Prostate gland (tissue), 2 donors: Measurements from ENCODE around the gene TSSK1B. TPM values are rescaled to one million over a fixed set of nuclear protein-coding genes. Genes with fewer than 3 reads are reported as not detected.
"Not testable (repeated sequence)": the region's sequence is repeated elsewhere in the genome, so short reads cannot be mapped to it uniquely, and the experiment has no call there.

Experiments
- DNase-seq: peaks from one replicate; pipeline ENCODE4 v3.0.0-alpha.2; 2019; ENCODE audit warnings: low spot score
- H3K27ac ChIP-seq, 2 donors: fragments of 200-600 bp; sonication (generic); 2 replicates each; pipeline ENCODE4 v1.5.1; 2017 to 2019
- H3K27me3 ChIP-seq: fragments of 200-600 bp; sonication (generic); replicated peaks from 2 replicates; pipeline ENCODE4 v1.5.1; 2019; ENCODE audit not compliant: insufficient read depth
- H3K36me3 ChIP-seq, 2 donors: fragments of 200-600 bp; sonication (generic); 1 replicate in 1 of 2; 2 replicates in 1 of 2; pipeline versions ENCODE4 v1.5.1 to v1.8.1; 2017 to 2019
- H3K4me1 ChIP-seq: fragments of 200-600 bp; sonication (generic); replicated peaks from 2 replicates; pipeline ENCODE4 v1.5.1; 2019
- H3K4me3 ChIP-seq, 2 donors: fragments of 200-600 bp; sonication (generic); 2 replicates each; pipeline ENCODE4 v1.5.1; 2017 to 2019
- H3K9me3 ChIP-seq: fragments of 200-600 bp; sonication (generic); 2 replicates; pipeline ENCODE4 v1.5.1; 2017
- POLR2A ChIP-seq: fragments of 450-650 bp; IDR thresholded peaks from one replicate; pipeline ENCODE4 v1.6.1; 2016; ENCODE audit warnings: antibody characterized with exemption, mild to moderate bottlenecking
- POLR2AphosphoS5 ChIP-seq: sonication (generic); formaldehyde crosslinking; IDR thresholded peaks from one replicate; pipeline ENCODE4 v1.6.1; 2017; ENCODE audit warnings: antibody characterized with exemption
- WGBS: methylation state at CpG from one replicate; pipeline ENCODE4 v1.1.5; 2018; 5-methylcytosine and 5-hydroxymethylcytosine counted together
- intact Hi-C: fragments of 100-400 bp; cut with DNase I; formaldehyde crosslinking; loops from one replicate; pipeline ENCODE4 v1.14.2; 2022
- total RNA-seq, 2 donors: library from RNA; depleted of rRNA; stranded (reverse); fragments of >200 nt; gene quantifications; one replicate each; pipeline ENCODE4 v1.1.0, GENCODE V29; 2016
- TF ChIP-seq, protein P1 (sequence below), 4 experiments: fragments of 200-600 bp in 2 of 4; fragments of 450-650 bp in 2 of 4; sonication (generic) in 2 of 4; IDR thresholded peaks; 1 replicate in 3 of 4; 2 replicates in 1 of 4; pipeline ENCODE4 v1.5.1; 2016 to 2019; ENCODE audit warnings: antibody characterized with exemption in 4 of 4, mild to moderate bottlenecking in 2 of 4, moderate library complexity in 2 of 4

TSSK1B gene, protein sequence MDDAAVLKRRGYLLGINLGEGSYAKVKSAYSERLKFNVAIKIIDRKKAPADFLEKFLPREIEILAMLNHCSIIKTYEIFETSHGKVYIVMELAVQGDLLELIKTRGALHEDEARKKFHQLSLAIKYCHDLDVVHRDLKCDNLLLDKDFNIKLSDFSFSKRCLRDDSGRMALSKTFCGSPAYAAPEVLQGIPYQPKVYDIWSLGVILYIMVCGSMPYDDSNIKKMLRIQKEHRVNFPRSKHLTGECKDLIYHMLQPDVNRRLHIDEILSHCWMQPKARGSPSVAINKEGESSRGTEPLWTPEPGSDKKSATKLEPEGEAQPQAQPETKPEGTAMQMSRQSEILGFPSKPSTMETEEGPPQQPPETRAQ
- total RNA-seq = 1 to 10 TPM in 1 of 2 donors, under 1 TPM in 1; 0.32 to 4.0 TPM

DNA sequence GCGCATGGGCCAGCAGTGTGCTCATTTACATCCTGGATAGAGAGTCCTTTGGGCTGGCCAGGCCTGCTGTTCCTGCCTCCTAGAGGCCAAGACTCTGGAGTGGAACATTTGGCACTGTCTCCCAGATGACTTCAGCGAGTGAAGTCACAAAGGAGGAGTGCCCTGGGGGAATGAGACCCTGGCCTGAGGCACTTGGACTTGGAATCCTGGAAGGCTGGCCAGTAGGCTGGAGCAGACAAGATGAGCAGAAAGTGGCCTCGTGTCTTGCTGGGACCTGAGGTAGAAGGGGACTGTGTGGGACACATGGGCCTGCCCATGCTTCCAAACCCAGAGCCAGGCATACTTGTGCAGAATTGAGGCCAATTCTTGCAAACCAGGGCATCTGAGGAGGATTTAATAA, at the start of gene TSSK1B:
Gene TSSK1B (minus strand): TSS at position 101 of the 400 bp plus-strand sequence. CDS start 150 bp downstream, outside the sequence.
- WGBS = 84% methylated on average over 3 of the region's 3 CpGs
- intact Hi-C loops = no loop called here
- Histone ChIP-seq H3K9me3 (no peaks in the 10 kb centered on the region), H3K27ac (no peak within 1 kb of the TSS), H3K4me1 (no peaks in the 10 kb centered on the region), H3K27me3 (no peaks in the 10 kb centered on the region), H3K4me3 (no peak within 1 kb of the TSS), H3K36me3 (no peaks in the 10 kb centered on the region)
- TF ChIP-seq, protein P1, sequence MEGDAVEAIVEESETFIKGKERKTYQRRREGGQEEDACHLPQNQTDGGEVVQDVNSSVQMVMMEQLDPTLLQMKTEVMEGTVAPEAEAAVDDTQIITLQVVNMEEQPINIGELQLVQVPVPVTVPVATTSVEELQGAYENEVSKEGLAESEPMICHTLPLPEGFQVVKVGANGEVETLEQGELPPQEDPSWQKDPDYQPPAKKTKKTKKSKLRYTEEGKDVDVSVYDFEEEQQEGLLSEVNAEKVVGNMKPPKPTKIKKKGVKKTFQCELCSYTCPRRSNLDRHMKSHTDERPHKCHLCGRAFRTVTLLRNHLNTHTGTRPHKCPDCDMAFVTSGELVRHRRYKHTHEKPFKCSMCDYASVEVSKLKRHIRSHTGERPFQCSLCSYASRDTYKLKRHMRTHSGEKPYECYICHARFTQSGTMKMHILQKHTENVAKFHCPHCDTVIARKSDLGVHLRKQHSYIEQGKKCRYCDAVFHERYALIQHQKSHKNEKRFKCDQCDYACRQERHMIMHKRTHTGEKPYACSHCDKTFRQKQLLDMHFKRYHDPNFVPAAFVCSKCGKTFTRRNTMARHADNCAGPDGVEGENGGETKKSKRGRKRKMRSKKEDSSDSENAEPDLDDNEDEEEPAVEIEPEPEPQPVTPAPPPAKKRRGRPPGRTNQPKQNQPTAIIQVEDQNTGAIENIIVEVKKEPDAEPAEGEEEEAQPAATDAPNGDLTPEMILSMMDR (IDR thresholded peaks at IDR 0.05) = no peak
- no peak for TF ChIP-seq POLR2A
- no peak for TF ChIP-seq POLR2AphosphoS5
- no peak for DNase-seq

DNA sequence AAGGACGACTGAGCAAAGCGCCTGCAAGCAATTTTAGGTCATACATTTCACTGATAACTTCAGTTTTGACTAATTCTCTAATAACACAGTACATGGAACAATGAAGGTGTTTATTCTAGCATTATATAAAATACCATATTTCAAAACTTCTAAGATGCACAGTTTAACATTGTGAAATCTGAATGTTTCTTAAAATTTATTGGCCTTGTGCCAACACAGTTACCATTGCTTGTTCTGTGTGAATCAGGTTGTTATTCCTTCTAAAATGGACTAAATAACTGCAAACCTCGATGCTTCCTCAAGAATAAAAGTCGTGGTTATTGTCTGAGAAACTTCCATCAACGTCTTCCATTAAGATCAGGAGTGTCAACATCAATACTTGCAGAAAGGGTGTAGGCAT, 45.5 kb upstream of the TSSK1B start:
- TF ChIP-seq, protein P1 (IDR thresholded peaks at IDR 0.05) = no peak
- TF ChIP-seq POLR2AphosphoS5 (no peak), POLR2A (no peak)
- no peaks in the 10 kb centered on the region for H3K9me3 ChIP-seq
- intact Hi-C loops = no loop called here
- DNase-seq = no peak
- WGBS = 78% methylated on average over 5 of the region's 5 CpGs
- no peaks in the 10 kb centered on the region for H3K27me3 ChIP-seq
- no peaks in the 10 kb centered on the region for H3K4me1 ChIP-seq
- no peak overlapping the region for H3K27ac ChIP-seq
- no peak overlapping the region for H3K4me3 ChIP-seq
- H3K36me3 ChIP-seq = no peaks in the 10 kb centered on the region

DNA sequence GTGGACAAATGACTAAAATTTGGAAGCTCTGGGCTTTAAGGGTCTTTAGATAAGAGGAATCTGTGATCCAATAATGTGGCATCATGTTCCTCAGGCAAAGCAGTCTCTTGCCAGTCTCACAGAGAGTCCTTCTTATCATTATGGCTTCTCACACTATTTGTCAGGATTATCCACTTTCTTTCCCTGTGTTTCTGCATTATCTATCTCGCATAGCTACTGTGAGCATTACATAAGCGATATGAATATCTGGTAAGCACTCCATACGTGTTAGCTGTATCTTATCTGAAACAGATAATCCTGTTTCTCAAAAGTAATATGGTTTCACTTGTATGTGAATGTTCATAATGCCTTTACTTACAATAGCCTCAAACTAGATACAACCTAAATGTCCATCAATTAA, 43.9 kb upstream of the TSSK1B start:
- TF ChIP-seq, protein P1 (IDR thresholded peaks at IDR 0.05) = no peak
- no peak for TF ChIP-seq POLR2AphosphoS5
- no peak for TF ChIP-seq POLR2A
- DNase-seq = no peak
- intact Hi-C loops = no loop called here
- Histone ChIP-seq H3K27me3 (no peaks in the 10 kb centered on the region), H3K4me3 (no peak overlapping the region), H3K9me3 (no peaks in the 10 kb centered on the region), H3K27ac (no peak overlapping the region), H3K36me3 (no peaks in the 10 kb centered on the region), H3K4me1 (no peaks in the 10 kb centered on the region)
- 77% methylated on average over 3 of the region's 3 CpGs for WGBS

DNA sequence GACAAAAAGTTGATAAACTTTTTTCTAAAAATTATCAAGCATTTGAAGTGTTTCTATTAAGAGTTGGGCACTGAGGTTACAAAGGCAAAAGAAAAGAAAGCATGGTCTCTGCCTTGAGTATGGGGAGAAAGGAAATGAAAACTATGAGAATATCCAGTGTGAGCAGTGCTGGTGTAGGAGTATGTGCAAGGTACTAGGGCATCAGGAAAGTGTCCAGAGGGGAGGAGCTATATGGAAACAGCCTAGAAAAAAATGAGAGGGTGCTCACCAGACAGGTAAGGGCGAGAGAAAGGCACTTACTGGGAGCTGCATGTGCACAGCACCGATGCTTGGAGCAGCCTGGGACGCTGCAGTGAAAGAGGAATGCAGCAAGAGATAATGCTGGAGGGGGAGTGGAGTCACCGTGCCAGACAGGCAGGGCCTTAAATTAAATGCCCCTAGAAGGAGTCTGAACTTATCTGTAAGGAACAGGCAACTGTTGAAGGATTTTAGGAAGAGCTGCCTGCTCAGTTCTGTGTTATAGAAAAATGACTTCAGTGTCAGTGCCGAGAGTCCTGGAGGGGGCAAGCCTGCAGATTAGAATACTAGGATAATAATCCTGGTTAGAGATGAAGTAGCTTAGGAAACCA, 39.4 kb upstream of the TSSK1B start:
- no peak overlapping the region for H3K4me3 ChIP-seq
- no peaks in the 10 kb centered on the region for H3K36me3 ChIP-seq
- TF ChIP-seq, protein P1 (IDR thresholded peaks at IDR 0.05) = no peak
- no peak for TF ChIP-seq POLR2AphosphoS5
- TF ChIP-seq POLR2A = no peak
- 58% methylated on average over 5 of the region's 5 CpGs for WGBS
- no peak for DNase-seq
- no peak overlapping the region for H3K27ac ChIP-seq
- no peaks in the 10 kb centered on the region for H3K4me1 ChIP-seq
- intact Hi-C loops = no loop called here
- H3K27me3 ChIP-seq = no peaks in the 10 kb centered on the region
- H3K9me3 ChIP-seq = no peaks in the 10 kb centered on the region

DNA sequence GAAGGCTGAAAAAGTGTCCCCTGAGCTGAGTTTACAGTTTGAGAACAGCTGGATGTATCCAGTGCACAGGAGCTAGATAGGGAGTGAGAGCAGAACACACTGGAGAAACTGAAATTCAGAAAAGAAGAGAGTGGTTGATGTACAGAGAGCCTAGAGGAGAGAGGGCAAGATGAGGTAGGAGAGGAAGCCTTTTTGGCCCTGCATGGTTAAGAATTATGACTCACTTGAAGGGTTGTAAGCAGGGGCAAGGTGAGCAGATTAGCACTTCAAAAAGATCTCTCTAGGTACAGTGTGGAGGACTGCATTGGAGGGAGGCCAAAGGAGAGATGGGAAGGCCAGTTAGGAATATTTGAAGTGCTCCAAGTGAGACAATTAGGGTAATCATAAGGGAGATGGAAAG, 28.2 kb upstream of the TSSK1B start:
- no peak for DNase-seq
- Histone ChIP-seq H3K4me3 (no peak overlapping the region), H3K4me1 (no peaks in the 10 kb centered on the region), H3K9me3 (no peaks in the 10 kb centered on the region), H3K27ac (no peak overlapping the region), H3K36me3 (no peaks in the 10 kb centered on the region), H3K27me3 (no peaks in the 10 kb centered on the region)
- no peak for TF ChIP-seq POLR2AphosphoS5
- no peak for TF ChIP-seq POLR2A
- TF ChIP-seq, protein P1 (IDR thresholded peaks at IDR 0.05) = no peak
- intact Hi-C loops = no loop called here

DNA sequence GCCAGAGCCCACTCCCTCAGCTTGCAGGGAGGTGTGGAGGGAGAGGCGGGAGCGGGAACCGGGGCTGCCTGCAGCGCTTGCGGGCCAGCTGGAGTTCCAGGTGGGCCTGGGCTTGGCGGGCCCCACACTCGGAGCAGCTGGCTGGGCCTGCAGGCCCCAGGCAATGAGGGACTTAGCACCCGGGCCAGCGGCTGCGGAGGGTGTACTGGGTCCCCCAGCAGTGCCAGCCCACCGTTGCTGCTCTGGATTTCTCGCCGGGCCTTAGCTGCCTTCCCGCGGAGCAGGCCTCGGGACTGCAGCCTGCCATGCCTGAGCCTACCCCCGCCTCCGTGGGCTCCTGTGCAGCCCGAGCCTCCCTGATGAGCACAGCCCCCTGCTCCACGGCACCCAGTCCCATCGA, 22.3 kb upstream of the TSSK1B start:
- H3K9me3 ChIP-seq, DNase-seq, H3K27me3 ChIP-seq, intact Hi-C loops, H3K4me3 ChIP-seq, H3K36me3 ChIP-seq, H3K4me1 ChIP-seq, H3K27ac ChIP-seq: not testable (repeated sequence)
- WGBS = 92% methylated on average over 20 of the region's 21 CpGs
